IMR-90 (cell line): ENCODE results near the gene ATP11A. TPM values are rescaled to one million over a fixed set of nuclear protein-coding genes. Genes with fewer than 3 reads are reported as not detected.

Experiments used
- ATAC-seq: fragments of 200-7000 bp; cut with Tn5 transposase; 2 replicates; pipeline ENCODE4 v1.9.1; 2020; ENCODE audit warnings: low read depth, mild to moderate bottlenecking, moderate library complexity
- BruUV-seq: library from RNA; stranded (reverse); fragments of 400-500 nt; replicated peaks from 2 replicates; lab custom pipeline; 2021; lab: Mats Ljungman, UMichigan
- CTCF ChIA-PET: fragments of 300-600 bp; formaldehyde crosslinking; extraction: SDS; loops from one replicate; lab custom pipeline; 2021; ENCODE audit warnings: antibody characterized with exemption; lab: Yijun Ruan, JAX
- POLR2A ChIA-PET: fragments of 300-600 bp; sonication (Branson Sonifier 250); formaldehyde crosslinking; loops from one replicate; lab custom pipeline; 2022; ENCODE audit warnings: antibody characterized with exemption; ENCODE audit not compliant: unreplicated experiment; lab: Charles Lee
- DNase-seq: peaks from one replicate; pipeline ENCODE4 v3.0.0; 2013
- H2AFZ ChIP-seq: replicated peaks from 2 replicates; pipeline ENCODE3; 2013; ENCODE audit warnings: low read length, mild to moderate bottlenecking; ENCODE audit not compliant: poor library complexity
- H2AK5ac ChIP-seq: 2 replicates; pipeline ENCODE4 v1.6.1; 2013; ENCODE audit warnings: low read depth, low read length, inconsistent platforms
- H2AK9ac ChIP-seq: replicated peaks from 2 replicates; pipeline ENCODE3; 2013; ENCODE audit warnings: mild to moderate bottlenecking, low read depth, low read length, moderate library complexity; ENCODE audit not compliant: poor library complexity
- H2BK120ac ChIP-seq: 2 replicates; pipeline ENCODE4 v1.6.1; 2013; ENCODE audit warnings: low read depth, low read length, inconsistent platforms
- H2BK15ac ChIP-seq: 3 replicates; pipeline ENCODE4 v1.6.1; 2013; ENCODE audit warnings: low read depth, low read length, inconsistent platforms
- H2BK20ac ChIP-seq: 2 replicates; pipeline ENCODE4 v1.6.1; 2013; ENCODE audit warnings: low read depth, mild to moderate bottlenecking, inconsistent platforms, low read length, moderate library complexity
- H2BK5ac ChIP-seq: 2 replicates; pipeline ENCODE4 v1.6.1; 2013; ENCODE audit warnings: mild to moderate bottlenecking, low read depth, low read length, inconsistent platforms; ENCODE audit not compliant: poor library complexity, severe bottlenecking
- H3K14ac ChIP-seq: replicated peaks from 2 replicates; pipeline ENCODE4 v1.6.1; 2013; ENCODE audit warnings: low read depth, low read length, inconsistent platforms
- H3K18ac ChIP-seq: 2 replicates; pipeline ENCODE4 v1.6.1; 2013; ENCODE audit warnings: low read depth, low read length, control low read depth
- H3K23ac ChIP-seq: 2 replicates; pipeline ENCODE4 v1.6.1; 2013; ENCODE audit warnings: low read depth, low read length, inconsistent platforms
- H3K27ac ChIP-seq: 2 replicates; pipeline ENCODE4 v1.5.1; 2013; ENCODE audit warnings: mild to moderate bottlenecking, control low read depth, low read length; ENCODE audit not compliant: insufficient read depth
- H3K27me3 ChIP-seq: 2 replicates; pipeline ENCODE4 v1.6.1; 2013; ENCODE audit warnings: low read length; ENCODE audit not compliant: control insufficient read depth, insufficient read depth
- H3K36me3 ChIP-seq: 2 replicates; pipeline ENCODE4 v1.6.1; 2013; ENCODE audit warnings: low read length, mixed read lengths; ENCODE audit not compliant: control insufficient read depth, insufficient read depth
- H3K4ac ChIP-seq: 2 replicates; pipeline ENCODE4 v1.6.1; 2013; ENCODE audit warnings: low read depth, low read length, inconsistent platforms
- H3K4me1 ChIP-seq: 2 replicates; pipeline ENCODE4 v1.6.1; 2013; ENCODE audit warnings: low read length, mixed read lengths; ENCODE audit not compliant: control insufficient read depth, insufficient read depth
- H3K4me2 ChIP-seq: 2 replicates; pipeline ENCODE4 v1.6.1; 2013; ENCODE audit warnings: low read depth, mild to moderate bottlenecking, control low read depth, low read length, moderate library complexity
- H3K4me3 ChIP-seq: 2 replicates; pipeline ENCODE4 v1.5.1; 2013; ENCODE audit warnings: low read depth, mild to moderate bottlenecking, control low read depth, low read length, moderate library complexity; ENCODE audit not compliant: insufficient read depth
- H3K56ac ChIP-seq: 2 replicates; pipeline ENCODE4 v1.6.1; 2013; ENCODE audit warnings: low read length, inconsistent platforms; ENCODE audit not compliant: insufficient read depth; ENCODE audit errors: extremely low read depth
- H3K79me1 ChIP-seq, 2 experiments: 2 replicates each; pipeline ENCODE4 v1.6.1; 2013; ENCODE audit warnings: low read length in 2 of 2, inconsistent platforms in 1 of 2, low read depth in 1 of 2
- H3K9ac ChIP-seq: 2 replicates; pipeline ENCODE4 v1.6.1; 2013; ENCODE audit warnings: low read depth, low read length, control low read depth
- H3K9me1 ChIP-seq: 2 replicates; pipeline ENCODE4 v1.6.1; 2013; ENCODE audit warnings: low read length, inconsistent platforms; ENCODE audit not compliant: insufficient read depth
- H3K9me3 ChIP-seq: 2 replicates; pipeline ENCODE4 v1.6.1; 2013; ENCODE audit warnings: low read length; ENCODE audit not compliant: control insufficient read depth, insufficient read depth
- H4K20me1 ChIP-seq: 2 replicates; pipeline ENCODE4 v1.6.1; 2013; ENCODE audit warnings: low read length, inconsistent platforms; ENCODE audit not compliant: insufficient read depth
- H4K5ac ChIP-seq: 2 replicates; pipeline ENCODE4 v1.6.1; 2013; ENCODE audit warnings: mild to moderate bottlenecking, low read depth, low read length, control low read depth
- H4K8ac ChIP-seq, 2 experiments: 2 replicates each; pipeline ENCODE4 v1.6.1; 2013; ENCODE audit warnings: low read depth in 2 of 2, low read length in 2 of 2, control low read depth in 1 of 2, inconsistent platforms in 1 of 2
- H4K91ac ChIP-seq: 2 replicates; pipeline ENCODE4 v1.6.1; 2013; ENCODE audit warnings: low read depth, low read length, inconsistent platforms; ENCODE audit not compliant: insufficient read depth
- CEBPB ChIP-seq: IDR thresholded peaks from 2 replicates; pipeline ENCODE4 v1.6.1; 2012; ENCODE audit warnings: low read depth, low read length, improper control_type of control experiment
- MAZ ChIP-seq: IDR thresholded peaks from 2 replicates; pipeline ENCODE4 v1.6.1; 2012; ENCODE audit warnings: low read depth, mild to moderate bottlenecking, low read length, improper control_type of control experiment, moderate library complexity, borderline replicate concordance
- NFE2L2 ChIP-seq: fragments of 150-350 bp; IDR thresholded peaks from 2 replicates; pipeline ENCODE4 v1.6.1; 2016; ENCODE audit warnings: low read depth, mild to moderate bottlenecking, low read length
- RCOR1 ChIP-seq: IDR thresholded peaks from 2 replicates; pipeline ENCODE4 v1.6.1; 2012; ENCODE audit warnings: mild to moderate bottlenecking, low read length, improper control_type of control experiment; ENCODE audit not compliant: insufficient replicate concordance
- SMC3 ChIP-seq: fragments of 150-350 bp; IDR thresholded peaks from 2 replicates; pipeline ENCODE4 v1.6.1; 2016; ENCODE audit warnings: low read depth, mild to moderate bottlenecking, antibody characterized with exemption, low read length, moderate library complexity
- WGBS, 2 experiments: methylation state at CpG; one replicate each; pipeline versions ENCODE4 v1.1.5 to v1.1.7; 2013; ENCODE audit warnings: missing lambda C conversion rate in 2 of 2; ENCODE audit not compliant: insufficient read length in 1 of 2; ENCODE audit errors: extremely low coverage in 2 of 2; 5-methylcytosine and 5-hydroxymethylcytosine counted together
- dilution Hi-C: fragments of 300-500 bp; cut with HindIII; formaldehyde crosslinking; loops from one replicate; pipeline ENCODE4 v1.14.3; 2018; ENCODE audit warnings: low sequenced_read_pairs; ENCODE audit not compliant: unreplicated experiment
- in situ Hi-C: fragments of 300-500 bp; cut with MboI; formaldehyde crosslinking; loops from 3 replicates; pipeline ENCODE4 v1.14.3; 2019; ENCODE audit warnings: low sequenced_read_pairs, inconsistent platforms, mixed read lengths
- intact Hi-C: fragments of 100-400 bp; cut with micrococcal nuclease; formaldehyde crosslinking; loops from 2 replicates; pipeline ENCODE4 v1.10.0; 2022
- polyA plus RNA-seq, 3 experiments: library from polyadenylated mRNA; depleted of rRNA; stranded (reverse); fragments of >200 nt; gene quantifications; 2 replicates each; pipeline ENCODE4 v1.2.3, GENCODE V29; 2012; ENCODE audit warnings: low replicate concordance in 1 of 3
- total RNA-seq: library from RNA; depleted of rRNA; stranded (reverse); fragments of >200 nt; gene quantifications from 2 replicates; pipeline ENCODE4 v1.2.3, GENCODE V29; 2012
- TF ChIP-seq, protein P1 (sequence below): fragments of 150-350 bp; IDR thresholded peaks from 2 replicates; pipeline ENCODE4 v1.6.1; 2017; ENCODE audit warnings: mild to moderate bottlenecking, antibody characterized with exemption, low read length, low read depth
- TF ChIP-seq, protein P2 (sequence below): fragments of 150-350 bp; IDR thresholded peaks from 2 replicates; pipeline ENCODE4 v1.6.1; 2016; ENCODE audit warnings: low read depth, mild to moderate bottlenecking, low read length, moderate library complexity, borderline replicate concordance

The ATP11A gene
- total and polyA plus RNA-seq, 2 of the 4 experiments (the other 2 are of a cell fraction): 8.4 to 12.0 TPM

DNA sequence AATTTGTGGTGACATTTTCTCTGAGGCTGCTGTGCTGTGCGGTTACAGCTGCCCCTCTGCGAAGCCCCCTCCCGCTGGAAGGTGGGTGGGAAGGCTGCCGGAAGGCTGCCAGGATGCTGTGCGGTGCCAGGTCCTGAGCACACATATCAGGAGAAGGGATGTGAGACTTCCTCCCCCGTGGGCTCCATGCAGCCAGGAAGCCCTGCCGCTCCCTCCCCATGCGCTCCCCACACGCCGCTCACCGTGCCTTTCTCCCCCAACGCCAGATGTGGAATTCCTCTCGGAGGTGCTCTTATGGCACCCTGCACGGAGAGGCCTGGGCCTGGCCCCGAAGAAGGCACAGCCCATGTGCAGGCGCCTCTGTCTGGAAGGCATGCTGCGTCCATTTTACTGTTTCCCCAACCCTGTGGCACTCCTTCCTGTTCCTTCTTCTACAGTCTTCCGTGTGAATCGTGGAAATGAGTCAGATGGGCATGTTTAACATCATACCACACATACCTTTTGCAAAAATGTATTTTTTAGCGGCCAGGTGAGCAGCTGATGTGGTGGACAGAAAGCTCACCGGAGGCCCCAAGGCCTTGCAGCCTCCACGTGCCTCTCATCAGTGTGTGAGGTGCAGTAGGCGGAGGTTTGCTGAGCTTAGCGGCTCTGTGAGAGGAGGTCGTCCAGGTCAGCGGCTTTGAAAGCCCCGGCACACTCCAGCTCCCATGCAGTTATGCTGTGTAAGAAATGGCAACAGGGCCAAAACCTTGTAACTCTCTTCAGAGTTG, 88.0 kb downstream of the ATP11A start:
- H3K9me3 ChIP-seq: no peaks in the 10 kb centered on the region
- no peak overlapping the region for H3K4ac ChIP-seq
- ATAC-seq (no peak), DNase-seq (no peak)
- peaks cover 17% of the 10 kb centered on the region for H3K4me1 ChIP-seq
- H2BK15ac ChIP-seq: no peak overlapping the region
- ChIA-PET CTCF (no interaction called here), POLR2A (no interaction called here)
- H2AK5ac ChIP-seq: no peak overlapping the region
- no peak overlapping the region for H3K18ac ChIP-seq
- no peak overlapping the region for H3K23ac ChIP-seq
- H3K79me1 ChIP-seq: peaks cover 25 to 39% of the 10 kb centered on the region in 2 experiments
- H4K5ac ChIP-seq: no peak overlapping the region
- H2BK5ac ChIP-seq: no peak overlapping the region
- peaks cover 15% of the 10 kb centered on the region for H3K9me1 ChIP-seq
- H2BK120ac ChIP-seq: no peak overlapping the region
- H3K9ac ChIP-seq: no peak overlapping the region
- H4K91ac ChIP-seq: no peak overlapping the region
- no peaks in the 10 kb centered on the region for H3K36me3 ChIP-seq
- H3K56ac ChIP-seq: no peak overlapping the region
- peaks cover 29% of the 10 kb centered on the region for H4K20me1 ChIP-seq
- H2AFZ ChIP-seq: no peak overlapping the region
- WGBS, 2 experiments: 94% methylated on average over 13 of the region's 27 CpGs; no CpG with 5 or more reads in 1 of the 2 experiments
- no peak overlapping the region for H3K4me3 ChIP-seq
- no peak overlapping the region for H3K27ac ChIP-seq
- no peak overlapping the region for H2BK20ac ChIP-seq
- H3K27me3 ChIP-seq: no peaks in the 10 kb centered on the region
- H3K4me2 ChIP-seq: no peak overlapping the region
- intact Hi-C loops (no loop called here), in situ Hi-C loops (no loop called here), dilution Hi-C loops (no loop called here)
- H4K8ac ChIP-seq: no peak overlapping the region
- H2AK9ac ChIP-seq: no peak overlapping the region
- H3K14ac ChIP-seq: no peak overlapping the region
- BruUV-seq: no TSS peak
- TF ChIP-seq, protein P1, sequence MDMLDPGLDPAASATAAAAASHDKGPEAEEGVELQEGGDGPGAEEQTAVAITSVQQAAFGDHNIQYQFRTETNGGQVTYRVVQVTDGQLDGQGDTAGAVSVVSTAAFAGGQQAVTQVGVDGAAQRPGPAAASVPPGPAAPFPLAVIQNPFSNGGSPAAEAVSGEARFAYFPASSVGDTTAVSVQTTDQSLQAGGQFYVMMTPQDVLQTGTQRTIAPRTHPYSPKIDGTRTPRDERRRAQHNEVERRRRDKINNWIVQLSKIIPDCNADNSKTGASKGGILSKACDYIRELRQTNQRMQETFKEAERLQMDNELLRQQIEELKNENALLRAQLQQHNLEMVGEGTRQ: no peak
- no peak for TF ChIP-seq NFE2L2
- TF ChIP-seq RCOR1: no peak
- TF ChIP-seq, protein P2, sequence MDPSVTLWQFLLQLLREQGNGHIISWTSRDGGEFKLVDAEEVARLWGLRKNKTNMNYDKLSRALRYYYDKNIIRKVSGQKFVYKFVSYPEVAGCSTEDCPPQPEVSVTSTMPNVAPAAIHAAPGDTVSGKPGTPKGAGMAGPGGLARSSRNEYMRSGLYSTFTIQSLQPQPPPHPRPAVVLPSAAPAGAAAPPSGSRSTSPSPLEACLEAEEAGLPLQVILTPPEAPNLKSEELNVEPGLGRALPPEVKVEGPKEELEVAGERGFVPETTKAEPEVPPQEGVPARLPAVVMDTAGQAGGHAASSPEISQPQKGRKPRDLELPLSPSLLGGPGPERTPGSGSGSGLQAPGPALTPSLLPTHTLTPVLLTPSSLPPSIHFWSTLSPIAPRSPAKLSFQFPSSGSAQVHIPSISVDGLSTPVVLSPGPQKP: no peak
- TF ChIP-seq MAZ: no peak
- no peak for TF ChIP-seq SMC3
- no peak for TF ChIP-seq CEBPB
